ENCODE data around the gene VDAC1. TPM values are rescaled to one million over a fixed set of nuclear protein-coding genes. Genes with fewer than 3 reads are reported as not detected.

Gene VDAC1
- total RNA-seq, 1 donor from 2014 or later = 501 TPM

- intact Hi-C loops (cut with micrococcal nuclease) = no loop called here
- no peaks in the 10 kb centered on the region for H3K9me3 ChIP-seq (replicated peaks)
- no peak for TF ChIP-seq CTCF (IDR thresholded peaks at IDR 0.05; ENCODE audit: borderline replicate concordance)
Observed at GRCh38 chr5:134027288-134027615, 22.5 kb upstream of the VDAC1 start.

GRCh38 chr5:134026521-134027287 is 21.9 kb upstream of the VDAC1 start:
- Histone ChIP-seq H3K4me3 (no peak overlapping the region), H3K27me3 (ENCODE audit: low read depth) (no peaks in the 10 kb centered on the region), H3K36me3 (no peaks in the 10 kb centered on the region), H3K27ac (replicated peaks) (no peak overlapping the region), H3K9me3 (replicated peaks) (no peaks in the 10 kb centered on the region), H3K4me1 (peaks cover 6% of the 10 kb centered on the region)
- intact Hi-C loops (cut with micrococcal nuclease) = no loop called here
- peak; percentile 59 for TF ChIP-seq CTCF (IDR thresholded peaks at IDR 0.05; ENCODE audit: borderline replicate concordance)
- DNase-seq = no peak

More at GRCh38 chr5:134027288-134027615, 22.5 kb upstream of the VDAC1 start:
- Histone ChIP-seq H3K36me3 (no peaks in the 10 kb centered on the region), H3K4me1 (peaks cover 1% of the 10 kb centered on the region), H3K4me3 (no peak overlapping the region), H3K27me3 (ENCODE audit: low read depth) (no peaks in the 10 kb centered on the region), H3K27ac (replicated peaks) (no peak overlapping the region)
- no peak for DNase-seq

GRCh38 chr5:134025786-134026185 is 21.0 kb upstream of the VDAC1 start:
- Histone ChIP-seq H3K9me3 (replicated peaks) (no peaks in the 10 kb centered on the region), H3K4me1 (peaks cover 10% of the 10 kb centered on the region), H3K4me3 (no peak overlapping the region), H3K27ac (replicated peaks) (no peak overlapping the region), H3K27me3 (ENCODE audit: low read depth) (no peaks in the 10 kb centered on the region), H3K36me3 (no peaks in the 10 kb centered on the region)
- no peak for TF ChIP-seq CTCF (IDR thresholded peaks at IDR 0.05; ENCODE audit: borderline replicate concordance)
- no peak for DNase-seq
- intact Hi-C loops (cut with micrococcal nuclease) = no loop called here

- intact Hi-C loops (cut with micrococcal nuclease) = no loop called here
- Histone ChIP-seq H3K4me3 (no peak overlapping the region), H3K9me3 (replicated peaks) (no peaks in the 10 kb centered on the region), H3K4me1 (peaks cover 10% of the 10 kb centered on the region), H3K36me3 (no peaks in the 10 kb centered on the region), H3K27ac (replicated peaks) (no peak overlapping the region), H3K27me3 (ENCODE audit: low read depth) (no peaks in the 10 kb centered on the region)
- no peak for TF ChIP-seq CTCF (IDR thresholded peaks at IDR 0.05; ENCODE audit: borderline replicate concordance)
- no peak for DNase-seq
Observed at GRCh38 chr5:134024811-134025210, 20.0 kb upstream of the VDAC1 start.

GRCh38 chr5:134022333-134022732 is 17.6 kb upstream of the VDAC1 start:
- Histone ChIP-seq H3K9me3 (replicated peaks) (no peaks in the 10 kb centered on the region), H3K27me3 (ENCODE audit: low read depth) (no peaks in the 10 kb centered on the region), H3K4me3 (no peak overlapping the region), H3K36me3 (no peaks in the 10 kb centered on the region), H3K4me1 (peaks cover 31% of the 10 kb centered on the region), H3K27ac (replicated peaks) (peak overlapping the region; percentile 36)
- DNase-seq = no peak
- intact Hi-C loops (cut with micrococcal nuclease) = no loop called here
- TF ChIP-seq CTCF (IDR thresholded peaks at IDR 0.05; ENCODE audit: borderline replicate concordance) = no peak
